Hematopoietic multipotent progenitor cell (in vitro differentiated cells): ENCODE data around the gene PREX1. TPM values are rescaled to one million over a fixed set of nuclear protein-coding genes. Genes with fewer than 3 reads are reported as not detected.
A peak's percentile ranks its signal among the peaks of the same experiment; 100 is the strongest.

Source experiments
- DNase-seq, 3 donors: peaks; one replicate each; pipeline ENCODE4 v3.0.0-alpha.2; 2011 to 2015; ENCODE audit warnings: low read depth in 2 of 3, low spot score in 2 of 3
- total RNA-seq: library from RNA; depleted of rRNA; stranded (reverse); fragments of >200 nt; gene quantifications from one replicate; pipeline ENCODE4 v1.2.3, GENCODE V29; 2012

The PREX1 gene
- total RNA-seq, 1 donor = 92.6 TPM

GRCh38 chr20:48795732-48796131 is 32.1 kb downstream of the PREX1 start:
- no peak for DNase-seq

- DNase-seq = no peak
These were observed 32.9 kb downstream of the PREX1 start for GRCh38 chr20:48794816-48795457.

DNA sequence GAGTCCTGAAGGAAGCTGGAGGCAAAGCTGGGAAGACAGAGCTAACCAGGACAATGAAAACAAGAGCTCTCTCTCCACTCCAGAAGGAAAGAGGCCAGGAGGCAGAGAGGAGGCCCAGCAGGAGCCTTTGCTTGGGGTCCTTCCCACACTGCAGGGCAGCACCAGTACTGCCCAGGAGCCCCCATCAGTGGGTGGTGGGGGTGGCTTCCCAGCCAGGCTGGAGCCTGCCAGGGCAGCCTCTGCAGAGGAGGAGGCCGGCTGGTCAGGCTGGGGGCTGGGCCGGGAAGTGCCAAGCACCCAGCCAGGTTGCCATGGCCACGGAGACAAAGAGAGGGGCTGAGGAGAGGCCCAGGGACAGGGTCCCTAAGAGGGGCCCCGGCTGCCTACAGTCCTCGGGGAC is 33.4 kb downstream of the PREX1 start:
- DNase-seq = no peak

GRCh38 chr20:48793776-48794175 is 34.0 kb downstream of the PREX1 start:
- DNase-seq = no peak

DNA sequence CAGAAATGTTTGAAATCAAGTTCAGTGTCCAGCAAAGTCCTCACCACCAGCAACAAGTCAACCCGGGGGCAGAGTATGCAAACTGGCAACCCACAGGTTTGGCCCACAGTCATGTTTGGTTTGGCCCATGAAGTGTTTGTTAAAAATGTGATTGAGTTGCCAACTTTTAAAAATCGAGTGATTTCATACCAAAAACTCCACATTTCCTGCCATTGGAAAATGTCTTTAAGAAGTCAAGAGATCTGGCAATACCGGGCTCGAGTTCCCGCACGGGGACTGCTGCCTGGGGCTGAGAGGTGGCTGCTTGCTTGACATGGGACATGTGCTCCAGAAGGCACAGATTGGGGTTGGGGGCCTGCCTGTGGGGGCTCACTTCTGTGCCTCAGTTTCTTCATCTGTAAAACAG is 36.1 kb downstream of the PREX1 start:
- no peak for DNase-seq

- peak in 1 of 3 donors; percentile 76 for DNase-seq
These were observed 36.8 kb downstream of the PREX1 start for GRCh38 chr20:48791014-48791413.

- DNase-seq = no peak
These were observed 37.3 kb downstream of the PREX1 start for GRCh38 chr20:48790473-48791003.

DNA sequence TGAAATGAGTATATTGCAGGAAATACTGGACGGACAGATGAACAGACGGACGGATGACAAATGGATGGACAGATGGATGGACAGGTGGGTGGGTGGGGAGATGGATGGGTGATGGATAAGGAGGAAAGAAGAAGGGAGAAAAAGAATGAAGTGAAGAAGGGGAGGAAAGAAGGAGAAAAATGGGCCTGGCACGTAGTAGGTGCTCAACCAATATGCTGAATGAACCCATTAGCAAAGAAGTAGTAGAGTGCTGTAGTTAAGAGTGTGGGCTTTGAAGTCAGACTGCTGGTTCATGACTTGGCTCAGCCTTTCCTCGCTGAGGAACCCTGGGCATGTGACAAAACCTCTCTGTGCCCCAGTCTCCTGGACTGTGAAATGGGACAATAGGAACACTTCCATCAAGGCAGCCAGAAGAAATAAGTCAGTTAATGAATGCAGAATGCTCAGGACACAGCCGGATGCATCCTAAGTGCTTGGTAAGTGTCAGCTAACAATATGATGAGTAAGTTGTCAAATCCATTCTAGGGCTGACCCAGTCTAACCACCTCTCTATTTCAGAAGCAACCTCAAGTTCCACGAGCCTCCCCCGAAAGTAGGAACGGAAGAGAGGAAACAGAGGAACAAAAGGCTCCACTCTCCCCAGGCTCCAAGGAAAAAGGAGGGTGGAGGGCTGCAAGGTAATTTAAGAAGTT is 37.9 kb downstream of the PREX1 start:
- no peak for DNase-seq

DNA sequence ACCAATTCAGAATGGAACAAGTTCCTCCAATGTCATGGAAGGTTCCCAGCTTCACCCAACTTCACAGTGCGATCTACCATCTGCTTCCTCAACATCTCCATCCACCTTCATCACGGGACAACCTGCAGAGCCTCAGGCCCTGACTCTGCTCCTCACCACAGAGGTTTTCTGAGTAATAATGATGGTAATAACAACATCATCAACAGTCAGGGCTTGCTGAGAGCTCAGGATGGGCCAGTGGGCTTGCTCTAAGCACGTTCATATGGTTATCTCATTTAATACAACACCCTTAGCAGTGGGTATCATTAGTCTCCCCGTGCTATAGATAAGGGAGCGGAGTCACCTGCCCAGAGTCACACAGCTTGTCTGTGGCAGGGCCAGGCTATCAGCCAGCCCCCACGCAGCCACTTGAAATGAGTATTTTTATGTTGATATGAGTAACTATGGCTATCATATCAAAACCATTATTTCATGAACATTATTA is 38.6 kb downstream of the PREX1 start:
- no peak for DNase-seq

- no peak for DNase-seq
These were observed 39.2 kb downstream of the PREX1 start for GRCh38 chr20:48788486-48789072.

DNA sequence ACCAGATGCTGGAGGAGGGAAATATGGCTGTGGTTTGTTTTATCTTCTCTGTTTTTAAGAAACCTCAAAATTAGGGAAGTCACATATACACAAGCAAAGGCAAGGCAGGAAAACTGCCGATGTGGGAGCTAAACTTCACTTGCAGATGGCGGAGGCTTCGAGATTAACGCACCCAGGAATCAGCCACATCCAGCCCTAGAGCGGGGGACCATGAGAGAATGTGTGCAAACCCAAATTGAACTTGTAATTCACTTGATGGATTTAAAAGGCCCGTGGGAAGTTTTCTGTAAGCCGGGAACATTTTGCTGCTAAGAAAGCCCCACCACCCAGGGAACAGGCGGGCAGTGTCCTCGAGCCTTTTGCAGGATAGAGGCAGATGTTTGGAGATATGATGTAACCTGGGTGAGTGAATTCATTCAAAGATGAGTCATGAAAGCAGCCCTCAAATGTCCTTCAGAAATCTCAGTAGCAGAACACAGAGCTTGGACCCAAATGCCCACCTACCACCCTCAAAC is 39.9 kb downstream of the PREX1 start:
- DNase-seq = peak in 2 of 3 donors; percentile 68 to 84

- no peak for DNase-seq
These were observed 40.7 kb downstream of the PREX1 start for GRCh38 chr20:48786951-48787705.

DNA sequence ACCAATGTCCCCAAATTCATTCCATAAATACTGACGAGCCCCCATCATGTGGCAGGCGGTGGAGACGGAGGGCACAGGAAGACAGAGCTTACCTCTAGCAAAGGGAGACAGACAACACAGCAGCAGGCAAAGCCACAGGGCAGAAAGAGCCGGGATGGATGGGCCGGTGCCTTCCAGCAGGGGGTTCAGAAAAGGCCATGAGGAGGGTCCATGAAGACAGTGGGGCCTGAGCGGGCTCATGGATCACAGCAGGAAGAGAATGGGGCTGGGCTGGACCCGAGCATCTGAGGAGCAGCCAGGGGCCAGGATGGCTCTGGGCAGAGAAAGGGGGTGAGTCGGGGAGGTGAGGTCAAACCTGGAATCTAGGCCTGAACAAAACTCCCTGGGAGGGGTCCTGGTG is 42.0 kb downstream of the PREX1 start:
- DNase-seq = no peak

DNA sequence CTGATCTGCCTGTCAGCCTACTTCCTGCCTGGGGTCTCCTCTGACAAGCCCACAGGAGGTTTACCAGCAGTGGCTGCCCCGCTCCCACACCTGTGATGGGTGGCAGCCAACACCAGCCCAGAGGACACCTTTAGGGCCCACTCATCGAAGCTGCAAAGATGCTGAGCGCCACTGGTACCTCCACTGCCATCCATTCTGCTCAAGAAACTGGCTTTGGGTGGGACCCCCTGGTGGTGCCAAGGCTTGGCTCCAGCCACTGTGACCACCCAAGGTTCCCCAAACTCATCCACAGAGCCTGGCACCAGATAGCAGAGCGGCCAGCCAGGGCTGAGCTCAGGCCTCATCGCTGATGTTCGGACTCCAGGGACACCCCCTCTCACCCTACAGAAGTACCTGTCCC is 42.5 kb downstream of the PREX1 start:
- no peak for DNase-seq

GRCh38 chr20:48784273-48784641 is 43.5 kb downstream of the PREX1 start:
- no peak for DNase-seq

- DNase-seq = peak in 1 of 3 donors; percentile 69
These were observed 44.1 kb downstream of the PREX1 start for GRCh38 chr20:48783533-48784272.

GRCh38 chr20:48782901-48783308 is 44.9 kb downstream of the PREX1 start:
- DNase-seq = no peak

DNA sequence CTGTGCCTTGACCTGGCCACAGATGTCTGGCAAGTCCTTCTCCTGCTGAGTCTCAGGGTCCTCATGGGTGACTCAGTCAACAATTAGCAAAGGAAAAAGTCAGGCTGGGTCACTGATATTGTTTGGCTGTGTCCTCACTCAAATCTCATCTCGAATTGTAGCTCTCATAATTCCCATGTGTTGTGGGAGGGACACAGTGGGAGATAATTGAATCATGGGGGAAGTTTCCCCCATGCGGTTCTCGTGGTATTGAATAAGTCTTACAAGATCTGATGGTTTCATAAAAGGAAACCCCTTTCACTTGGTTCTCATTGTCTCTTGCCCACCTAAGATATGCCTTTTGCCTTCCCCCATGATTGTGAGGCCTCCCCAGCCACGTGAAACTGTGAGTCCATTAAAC is 45.7 kb downstream of the PREX1 start:
- no peak for DNase-seq

DNA sequence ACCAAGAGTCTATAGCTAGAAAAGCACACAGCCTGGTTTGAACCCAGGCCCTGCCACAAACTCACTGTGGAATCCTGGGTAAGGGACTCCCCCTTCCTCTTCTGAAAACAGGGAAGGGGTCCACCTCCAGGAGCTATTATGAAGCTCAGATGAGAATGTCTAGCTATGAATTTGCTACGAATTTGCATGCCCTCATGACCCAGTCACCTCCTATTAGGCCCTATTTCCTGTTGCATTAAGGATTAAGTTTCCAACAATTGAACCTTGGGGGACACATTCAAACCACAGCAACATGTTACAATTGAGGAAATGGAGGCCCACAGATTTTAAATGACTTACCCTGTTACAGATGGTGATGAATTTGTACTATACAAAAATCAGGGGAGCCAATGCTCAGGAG is 46.2 kb downstream of the PREX1 start:
- DNase-seq = no peak

GRCh38 chr20:48779435-48779834 is 48.4 kb downstream of the PREX1 start:
- DNase-seq = no peak
